ENCODE data around the gene CEP57.
"Not testable (repeated sequence)": the region's sequence is repeated elsewhere in the genome, so short reads cannot be mapped to it uniquely, and the experiment has no call there.

Gene CEP57

GRCh38 chr11:95799546-95799945 lies 9.2 kb downstream of the CEP57 start:
- DNase-seq, result no peak

GRCh38 chr11:95800438-95800837 lies 10.1 kb downstream of the CEP57 start:
- DNase-seq, result no peak

DNA sequence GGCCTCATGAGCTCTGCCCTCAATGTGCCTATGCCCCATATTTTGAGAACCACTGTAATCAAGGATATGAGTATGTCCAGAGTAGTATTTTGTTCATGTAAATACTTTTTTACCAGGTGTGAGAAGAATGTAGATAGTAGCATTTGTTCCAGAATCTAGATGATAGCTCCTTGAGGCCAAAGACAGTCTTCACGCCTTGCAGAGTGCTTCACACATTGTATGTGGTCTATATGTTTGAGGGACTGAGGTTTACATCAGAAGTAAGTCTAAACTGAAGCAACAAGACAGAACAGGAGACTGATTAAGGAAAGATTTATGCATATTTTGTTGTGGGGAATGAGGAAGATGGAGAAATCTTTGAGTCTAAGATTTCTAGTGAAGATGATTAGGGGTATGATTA lies 12.5 kb downstream of the CEP57 start:
- DNase-seq, result no peak

DNA sequence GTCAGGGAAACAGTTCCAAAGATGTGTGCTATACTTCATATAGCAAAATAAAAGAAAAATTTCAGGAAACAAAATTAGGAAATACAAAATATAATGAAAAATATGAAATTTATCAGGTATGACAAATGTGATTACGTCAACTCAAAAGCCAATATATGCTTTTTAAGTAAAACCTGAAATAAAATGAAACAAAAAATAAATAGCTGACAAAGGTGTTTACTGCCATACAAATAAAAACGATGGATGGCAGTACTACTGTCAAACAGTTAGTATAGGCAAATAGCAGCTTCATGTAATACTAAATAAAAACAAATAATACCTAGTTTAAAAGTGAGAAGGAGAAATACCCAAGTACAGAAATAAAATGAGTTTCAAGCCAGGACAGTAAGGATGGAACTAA lies 13.7 kb downstream of the CEP57 start:
- DNase-seq, result no peak

GRCh38 chr11:95805869-95806268 lies 15.6 kb downstream of the CEP57 start:
- DNase-seq, result no peak

- not testable (repeated sequence) for DNase-seq
Observed at GRCh38 chr11:95806464-95806863, 16.2 kb downstream of the CEP57 start.

- not testable (repeated sequence) for DNase-seq
Observed at GRCh38 chr11:95811052-95811451, 20.8 kb downstream of the CEP57 start.

- no peak for DNase-seq
Observed at GRCh38 chr11:95816037-95816436, 25.7 kb downstream of the CEP57 start.

GRCh38 chr11:95821640-95822039 lies 31.3 kb downstream of the CEP57 start:
- no peak for DNase-seq

GRCh38 chr11:95827696-95828095 lies 37.4 kb downstream of the CEP57 start:
- peak in 1 of 2 donors; percentile 21 for DNase-seq

- DNase-seq, result no peak
Observed at GRCh38 chr11:95829580-95830259, 39.4 kb downstream of the CEP57 start.

- no peak for DNase-seq
Observed at GRCh38 chr11:95831198-95831883, 41.0 kb downstream of the CEP57 start.

GRCh38 chr11:95832763-95833162 lies 42.5 kb downstream of the CEP57 start:
- DNase-seq, result no peak

DNA sequence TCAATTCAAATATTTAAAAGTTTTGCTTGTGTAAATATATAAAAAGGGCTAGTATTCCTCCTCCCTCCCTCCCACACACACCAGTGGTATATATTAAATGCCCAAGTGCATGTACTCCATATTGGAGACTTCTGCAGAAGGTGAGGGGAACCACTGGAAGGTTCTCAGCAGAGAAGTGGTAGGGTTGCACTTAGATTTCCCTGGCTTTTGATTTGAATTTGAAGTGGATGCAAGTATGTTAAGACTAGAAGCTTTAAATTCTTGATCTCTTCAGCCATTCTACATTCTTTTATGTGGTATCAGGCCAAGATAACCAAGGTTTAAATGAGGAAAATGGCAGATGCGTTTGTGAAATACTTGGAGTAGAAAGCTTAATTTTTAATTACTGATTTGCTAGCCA lies 43.1 kb downstream of the CEP57 start:
- DNase-seq, result no peak

GRCh38 chr11:95835351-95835750 lies 45.1 kb downstream of the CEP57 start:
- no peak for DNase-seq

DNA sequence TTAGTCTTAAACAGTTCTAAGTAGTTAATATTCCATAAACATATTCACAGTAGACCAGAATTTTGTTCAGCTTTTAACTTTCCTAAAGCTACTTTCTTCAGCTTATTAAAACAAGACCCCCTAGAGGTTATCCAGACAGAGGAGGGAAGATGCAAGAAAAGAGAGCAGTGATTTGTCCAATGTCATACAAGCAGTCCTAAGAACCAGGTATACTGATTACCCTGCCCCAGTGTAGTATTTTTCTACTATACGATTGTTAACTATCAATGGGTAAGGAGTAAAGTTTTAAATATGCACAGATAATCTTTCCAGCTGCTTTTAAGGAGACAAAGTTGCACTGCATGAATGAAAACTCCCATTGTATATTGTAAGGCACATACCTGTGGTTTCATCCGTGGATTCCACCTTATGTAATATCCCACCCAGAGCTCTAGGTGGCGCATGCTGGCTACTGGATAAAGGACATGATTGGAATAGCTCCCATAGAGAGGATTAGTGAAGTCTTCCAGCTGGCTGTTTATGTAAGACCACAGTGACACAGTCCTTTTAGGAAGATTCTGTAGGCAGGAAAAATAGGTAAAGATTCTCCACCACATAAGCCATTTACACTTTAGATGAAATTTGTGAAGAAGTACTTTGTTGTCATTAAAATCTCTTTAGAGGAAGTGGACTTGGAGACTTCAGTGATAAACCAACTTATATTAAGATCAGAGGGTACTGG lies 45.6 kb downstream of the CEP57 start:
- DNase-seq, result peak; percentile 44 to 56

- no peak for DNase-seq
Observed at GRCh38 chr11:95845167-95845566, 54.9 kb downstream of the CEP57 start.

- DNase-seq, result peak; percentile 54 to 62
Observed at GRCh38 chr11:95849087-95849825, 59.0 kb downstream of the CEP57 start.

DNA sequence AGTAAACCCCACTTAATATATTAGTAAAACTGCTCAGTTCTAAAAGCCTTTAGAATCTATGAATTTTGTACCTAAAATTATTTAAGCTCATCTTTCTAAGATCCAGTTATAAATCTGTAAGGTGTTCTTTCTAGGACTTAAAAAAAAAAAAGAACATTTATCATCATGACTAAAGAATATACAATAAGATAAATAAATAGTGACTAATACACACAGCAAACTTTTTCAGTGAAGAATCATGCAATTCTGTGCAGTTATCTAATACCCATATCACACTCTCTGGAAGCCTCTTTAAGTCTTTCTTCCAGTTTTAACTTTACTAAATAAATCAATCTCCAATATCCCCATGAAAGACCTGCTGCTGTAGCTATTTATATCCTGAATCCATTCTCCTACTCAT lies 59.8 kb downstream of the CEP57 start:
- no peak for DNase-seq

GRCh38 chr11:95853138-95853537 lies 62.8 kb downstream of the CEP57 start:
- DNase-seq, result no peak

DNA sequence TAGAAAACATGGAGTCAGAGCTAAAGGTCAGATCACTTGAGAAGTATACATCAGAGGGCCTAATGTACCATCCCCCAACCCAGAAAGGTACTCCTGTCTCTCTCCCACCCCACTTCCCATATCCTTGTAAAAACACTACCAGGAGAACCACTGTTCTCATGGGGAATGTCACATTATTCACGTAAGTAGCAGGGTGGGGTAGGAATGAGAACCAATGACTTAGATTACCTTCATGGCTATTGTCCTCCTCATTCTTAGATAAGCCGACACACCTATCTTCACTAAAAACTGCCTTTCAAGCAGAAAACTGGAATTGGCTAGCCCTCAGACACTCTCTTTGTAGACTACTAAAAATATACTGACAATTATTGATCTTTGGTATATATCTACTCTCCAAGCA lies 63.6 kb downstream of the CEP57 start:
- no peak for DNase-seq

- not testable (repeated sequence) for DNase-seq
Observed at GRCh38 chr11:95854362-95854761, 64.1 kb downstream of the CEP57 start.

DNA sequence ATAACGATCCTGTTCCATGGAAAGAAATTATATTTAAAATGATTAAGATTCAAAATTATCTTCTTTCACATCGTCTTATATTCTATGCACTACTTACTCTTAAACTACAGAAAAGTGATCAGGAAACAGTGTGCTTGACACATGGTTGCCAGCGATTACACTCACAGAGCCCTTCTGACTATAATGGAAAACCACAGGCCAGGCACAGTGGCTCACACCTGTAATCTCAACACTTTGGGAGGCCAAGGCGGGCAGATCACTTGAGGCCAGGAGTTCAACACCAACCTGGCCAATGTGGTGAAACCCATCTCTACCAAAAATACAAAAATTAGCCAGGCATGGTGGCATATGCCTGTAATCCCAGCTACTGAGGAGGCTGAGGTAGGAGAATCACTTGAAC lies 69.7 kb downstream of the CEP57 start:
- not testable (repeated sequence) for DNase-seq
